NCI-H226 (cell line): ENCODE results near the gene ESCO1.
A peak's percentile ranks its signal among the peaks of the same experiment; 100 is the strongest.

Experiments
- DNase-seq: peaks from one replicate; pipeline ENCODE4 v3.0.0-alpha.2; 2015

The ESCO1 gene

DNA sequence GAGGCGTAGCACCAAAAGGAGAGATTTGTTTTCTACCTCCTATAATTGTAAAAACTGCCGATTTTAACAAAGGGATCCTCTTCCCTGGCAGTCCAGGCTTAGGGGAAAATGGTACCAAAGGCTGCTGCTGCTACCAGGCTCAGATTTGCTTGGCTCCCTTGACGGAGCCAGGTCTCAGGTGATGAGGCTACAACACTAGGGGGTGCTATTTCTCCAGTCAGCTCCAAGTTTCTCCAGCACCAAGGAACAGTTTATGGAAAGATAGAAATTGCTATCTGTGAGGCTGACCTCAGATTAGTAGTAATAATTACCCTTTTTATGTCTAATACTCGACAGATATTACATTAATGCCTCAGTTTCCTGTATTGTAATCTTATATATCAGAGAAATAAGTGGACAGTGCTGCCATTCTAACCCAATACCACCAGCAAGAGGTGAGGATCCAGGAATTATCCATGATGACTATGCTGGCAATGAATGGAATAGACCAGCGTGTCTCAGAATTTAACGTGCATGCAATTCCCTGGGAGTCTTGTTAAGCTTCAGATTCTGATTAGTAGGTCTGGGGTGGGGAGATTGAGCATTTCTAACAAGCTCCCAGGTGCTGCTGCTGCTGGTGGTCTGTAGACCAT is 111.3 kb downstream of the ESCO1 start:
- peak; percentile 17 for DNase-seq

DNA sequence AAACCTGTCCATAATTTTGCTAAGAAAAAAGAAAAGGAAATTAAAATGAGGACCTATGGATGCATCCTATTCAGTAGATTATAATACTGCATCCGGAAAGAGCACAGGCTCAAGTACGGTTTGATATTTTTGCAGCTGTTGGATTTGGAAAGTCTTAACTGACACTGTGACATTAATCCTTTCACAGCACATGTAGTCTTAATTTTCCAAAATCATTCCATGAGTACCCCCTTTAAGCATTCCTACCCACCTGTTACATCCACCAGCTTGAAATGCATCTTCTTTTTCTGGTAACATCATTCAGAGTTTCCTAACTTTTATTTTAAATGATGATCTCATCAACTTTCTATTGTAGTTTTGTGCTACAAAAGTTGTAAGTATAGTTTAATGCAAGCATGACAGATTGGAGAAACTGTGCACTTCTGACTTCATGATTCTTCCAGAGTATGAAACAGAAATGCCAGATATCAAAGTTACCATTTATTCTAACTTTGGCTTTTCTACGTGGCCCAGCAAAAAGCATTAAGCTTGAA is 113.5 kb downstream of the ESCO1 start:
- DNase-seq: no peak

DNA sequence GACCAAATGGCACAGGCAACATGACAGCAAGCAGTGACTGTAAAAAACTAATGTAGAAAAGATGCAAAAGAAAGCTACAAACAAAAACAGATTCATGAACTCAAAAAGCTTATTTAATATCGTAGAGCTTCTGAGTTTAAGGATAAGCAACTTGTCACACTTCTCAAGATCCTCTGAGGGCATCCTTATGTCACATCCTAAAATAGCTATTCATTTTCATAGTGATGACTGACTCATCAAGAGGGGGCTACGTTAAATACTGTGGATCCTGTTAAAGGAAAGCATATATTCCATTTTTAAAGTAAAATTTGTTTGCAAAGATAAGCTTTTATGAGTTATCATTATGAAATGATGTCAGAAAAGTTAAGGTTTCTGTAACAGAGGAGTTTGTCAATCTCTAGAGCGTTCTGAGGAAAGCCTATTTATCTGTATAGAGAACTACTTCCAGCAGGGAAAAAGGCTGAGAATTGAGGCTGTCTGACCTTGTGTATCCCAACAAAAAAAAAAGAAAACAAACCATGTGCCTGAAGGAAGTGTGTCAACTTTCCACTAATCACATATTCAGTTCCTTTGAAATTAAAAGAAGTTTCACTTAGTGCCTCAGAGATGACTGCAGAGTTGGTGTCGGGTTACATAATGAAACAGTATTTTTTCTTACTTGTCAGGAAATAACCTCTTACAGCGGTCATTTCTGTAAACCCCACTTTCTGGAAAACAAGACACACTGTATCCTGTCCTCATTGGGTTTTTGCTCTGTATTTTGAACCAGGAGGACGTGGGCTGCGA is 115.5 kb downstream of the ESCO1 start:
- DNase-seq: no peak

DNA sequence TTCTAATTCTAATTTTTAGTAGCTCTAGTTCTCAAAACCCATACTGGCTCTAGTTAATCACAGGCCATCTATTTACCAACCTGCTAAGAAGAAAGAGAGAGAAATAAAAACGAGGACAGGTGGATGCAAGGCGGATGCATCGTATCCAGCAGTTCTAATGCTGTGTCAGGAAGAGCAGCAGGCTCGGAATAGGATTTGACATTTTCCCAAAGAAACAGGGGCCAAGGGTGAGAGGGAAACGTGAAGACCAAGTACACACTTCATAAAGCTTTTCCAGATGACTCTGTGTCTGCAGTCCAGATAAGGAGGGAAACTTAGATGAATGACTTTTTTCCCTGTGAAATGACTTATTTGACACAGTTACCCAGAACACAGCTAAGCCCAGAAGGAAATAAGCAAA is 117.5 kb downstream of the ESCO1 start:
- DNase-seq: no peak

DNA sequence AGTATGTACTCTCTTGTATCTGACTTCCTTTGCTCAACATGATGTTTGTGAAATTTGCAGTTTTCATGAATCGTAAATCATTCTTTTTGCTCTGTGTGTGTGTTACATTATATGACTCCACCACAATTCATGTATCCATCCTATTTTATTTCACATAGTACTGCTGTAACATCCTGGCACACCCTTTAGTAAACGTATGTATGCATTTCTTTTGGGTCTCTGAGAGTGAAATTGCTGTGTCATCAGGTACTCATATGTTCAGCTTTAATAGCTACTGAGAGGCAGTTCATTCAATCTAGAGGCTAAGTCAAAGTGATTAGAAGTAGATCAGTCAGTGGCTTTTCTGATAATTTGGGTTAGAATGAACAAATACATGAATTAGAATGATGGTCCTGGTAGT is 118.8 kb downstream of the ESCO1 start:
- no peak for DNase-seq

DNA sequence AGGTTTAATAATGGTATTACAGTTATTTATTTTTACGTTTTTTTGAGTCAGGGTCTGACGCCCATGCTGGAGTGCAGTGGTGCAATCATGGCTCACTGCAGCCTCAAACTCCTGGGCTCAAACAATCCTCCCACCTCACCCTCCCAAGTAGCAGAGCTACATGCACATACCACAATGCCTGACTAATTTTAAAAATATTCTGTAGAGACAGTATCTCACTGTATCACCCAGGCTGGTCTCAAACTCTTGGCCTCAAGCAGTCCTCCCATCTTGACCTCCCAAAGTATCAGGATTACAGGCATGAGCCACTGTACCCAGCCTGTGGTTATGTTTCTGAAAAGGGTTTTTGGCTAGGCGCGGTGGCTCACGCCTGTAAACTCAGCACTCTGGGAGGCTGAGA is 120.8 kb downstream of the ESCO1 start:
- peak; percentile 67 for DNase-seq
